ENCODE measurements around the gene BRINP2. TPM values are rescaled to one million over a fixed set of nuclear protein-coding genes. Genes with fewer than 3 reads are reported as not detected.

Gene BRINP2
- total and polyA plus RNA-seq, 4 donors = 0.05 to 0.75 (median 0.36) TPM

DNA sequence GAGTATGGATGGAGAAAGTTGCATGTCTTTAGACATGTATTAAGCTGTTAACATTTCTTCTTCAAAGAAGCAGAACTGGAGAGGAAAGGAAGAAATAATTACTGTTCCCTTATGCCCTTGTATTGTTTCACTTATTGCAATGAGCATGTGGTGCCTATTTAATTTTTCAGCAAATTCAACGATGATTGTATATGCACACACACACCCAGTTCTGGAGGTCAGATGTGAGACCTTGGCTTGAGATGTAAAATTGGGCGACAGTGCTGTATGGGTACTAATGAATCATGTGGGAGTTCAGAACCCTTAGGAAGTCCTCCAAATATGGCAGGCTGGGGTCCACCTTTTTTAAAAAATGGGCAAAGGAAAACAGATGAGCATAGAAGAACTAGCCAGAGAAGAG is 27.5 kb downstream of the BRINP2 start:
- TF ChIP-seq, protein P1, sequence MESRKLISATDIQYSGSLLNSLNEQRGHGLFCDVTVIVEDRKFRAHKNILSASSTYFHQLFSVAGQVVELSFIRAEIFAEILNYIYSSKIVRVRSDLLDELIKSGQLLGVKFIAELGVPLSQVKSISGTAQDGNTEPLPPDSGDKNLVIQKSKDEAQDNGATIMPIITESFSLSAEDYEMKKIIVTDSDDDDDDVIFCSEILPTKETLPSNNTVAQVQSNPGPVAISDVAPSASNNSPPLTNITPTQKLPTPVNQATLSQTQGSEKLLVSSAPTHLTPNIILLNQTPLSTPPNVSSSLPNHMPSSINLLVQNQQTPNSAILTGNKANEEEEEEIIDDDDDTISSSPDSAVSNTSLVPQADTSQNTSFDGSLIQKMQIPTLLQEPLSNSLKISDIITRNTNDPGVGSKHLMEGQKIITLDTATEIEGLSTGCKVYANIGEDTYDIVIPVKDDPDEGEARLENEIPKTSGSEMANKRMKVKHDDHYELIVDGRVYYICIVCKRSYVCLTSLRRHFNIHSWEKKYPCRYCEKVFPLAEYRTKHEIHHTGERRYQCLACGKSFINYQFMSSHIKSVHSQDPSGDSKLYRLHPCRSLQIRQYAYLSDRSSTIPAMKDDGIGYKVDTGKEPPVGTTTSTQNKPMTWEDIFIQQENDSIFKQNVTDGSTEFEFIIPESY (IDR thresholded peaks at IDR 0.05) = no peak
- no peak for TF ChIP-seq TAF1 (conservative IDR thresholded peaks at IDR 0.05)
- 96% methylated on average over 2 of the region's 2 CpGs for whole genome bisulfite sequencing
- no peaks in the 10 kb centered on the region for H3K36me3 ChIP-seq (ENCODE audit: control insufficient read depth in 4 of 4, insufficient read depth in 3 of 4, low read depth in 1 of 4, low read length in 3 of 4)

DNA sequence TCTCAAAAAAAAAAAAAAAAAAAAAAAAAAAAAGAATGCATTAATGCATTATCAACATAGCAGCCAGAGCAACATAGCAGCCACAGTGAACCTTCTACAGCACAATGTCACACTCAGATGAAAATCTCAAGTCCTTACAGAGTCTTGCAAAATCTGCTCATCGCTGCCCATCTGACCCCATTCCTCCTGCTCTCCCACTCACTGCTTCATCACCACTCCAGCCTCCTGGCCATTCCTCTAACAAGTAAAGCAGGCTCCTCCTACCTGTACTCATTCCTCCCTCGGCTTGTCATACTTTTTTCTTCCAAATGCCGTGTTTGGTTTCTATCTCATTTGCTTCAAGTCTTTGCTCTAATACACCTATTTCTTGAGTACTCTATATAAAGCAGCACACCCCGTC is 29.5 kb downstream of the BRINP2 start:
- no peaks in the 10 kb centered on the region for H3K36me3 ChIP-seq (ENCODE audit: control insufficient read depth in 4 of 4, insufficient read depth in 3 of 4, low read depth in 1 of 4, low read length in 3 of 4)
- no peak for TF ChIP-seq SP1 (IDR thresholded peaks at IDR 0.05)
- TF ChIP-seq, protein P2, sequence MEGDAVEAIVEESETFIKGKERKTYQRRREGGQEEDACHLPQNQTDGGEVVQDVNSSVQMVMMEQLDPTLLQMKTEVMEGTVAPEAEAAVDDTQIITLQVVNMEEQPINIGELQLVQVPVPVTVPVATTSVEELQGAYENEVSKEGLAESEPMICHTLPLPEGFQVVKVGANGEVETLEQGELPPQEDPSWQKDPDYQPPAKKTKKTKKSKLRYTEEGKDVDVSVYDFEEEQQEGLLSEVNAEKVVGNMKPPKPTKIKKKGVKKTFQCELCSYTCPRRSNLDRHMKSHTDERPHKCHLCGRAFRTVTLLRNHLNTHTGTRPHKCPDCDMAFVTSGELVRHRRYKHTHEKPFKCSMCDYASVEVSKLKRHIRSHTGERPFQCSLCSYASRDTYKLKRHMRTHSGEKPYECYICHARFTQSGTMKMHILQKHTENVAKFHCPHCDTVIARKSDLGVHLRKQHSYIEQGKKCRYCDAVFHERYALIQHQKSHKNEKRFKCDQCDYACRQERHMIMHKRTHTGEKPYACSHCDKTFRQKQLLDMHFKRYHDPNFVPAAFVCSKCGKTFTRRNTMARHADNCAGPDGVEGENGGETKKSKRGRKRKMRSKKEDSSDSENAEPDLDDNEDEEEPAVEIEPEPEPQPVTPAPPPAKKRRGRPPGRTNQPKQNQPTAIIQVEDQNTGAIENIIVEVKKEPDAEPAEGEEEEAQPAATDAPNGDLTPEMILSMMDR (IDR thresholded peaks at IDR 0.05; ENCODE audit: low read depth, low read length, missing input control) = no peak
- no peak for TF ChIP-seq REST (IDR thresholded peaks at IDR 0.05)
- no peak for TF ChIP-seq GABPA (IDR thresholded peaks at IDR 0.05 in 1 of 2, conservative IDR thresholded peaks at IDR 0.05 in 1 of 2)
- no peak for TF ChIP-seq EGR1 (IDR thresholded peaks at IDR 0.05; ENCODE audit: low read depth in 2 of 2)
- no peak for TF ChIP-seq MAX (IDR thresholded peaks at IDR 0.05)
- TF ChIP-seq, protein P1 (IDR thresholded peaks at IDR 0.05) = no peak
- no peak overlapping the region for H3K9ac ChIP-seq (ENCODE audit: low read depth in 1 of 2, low read length in 2 of 2)
- no peaks in the 10 kb centered on the region for H3K9me3 ChIP-seq (ENCODE audit: control insufficient read depth in 4 of 4, low read length in 3 of 4)
- 85% methylated on average over 4 of the region's 4 CpGs for WGBS
- no peak overlapping the region for H3K4me3 ChIP-seq (ENCODE audit: low read depth in 1 of 3, low read length in 3 of 3)
- DNase-seq (ENCODE audit: low spot score) = no peak
- H3K27ac ChIP-seq (ENCODE audit: low read depth in 1 of 2, low read length in 2 of 2) = no peak overlapping the region
- no peaks in the 10 kb centered on the region for H3K27me3 ChIP-seq (ENCODE audit: control insufficient read depth in 4 of 4, insufficient read depth in 4 of 4, low read length in 3 of 4)
- no peaks in the 10 kb centered on the region for H3K4me1 ChIP-seq (ENCODE audit: control insufficient read depth in 4 of 4, insufficient read depth in 4 of 4, low read length in 3 of 4)

More for the DNA sequence above, 27.5 kb downstream of the BRINP2 start:
- Histone ChIP-seq H3K27ac (ENCODE audit: low read depth in 1 of 2, low read length in 2 of 2) (no peak overlapping the region), H3K4me3 (ENCODE audit: low read depth in 1 of 3, low read length in 3 of 3) (no peak overlapping the region), H3K27me3 (ENCODE audit: control insufficient read depth in 4 of 4, insufficient read depth in 4 of 4, low read length in 3 of 4) (no peaks in the 10 kb centered on the region), H3K4me1 (ENCODE audit: control insufficient read depth in 4 of 4, insufficient read depth in 4 of 4, low read length in 3 of 4) (no peaks in the 10 kb centered on the region), H3K9ac (ENCODE audit: low read depth in 1 of 2, low read length in 2 of 2) (no peak overlapping the region), H3K9me3 (ENCODE audit: control insufficient read depth in 4 of 4, low read length in 3 of 4) (no peaks in the 10 kb centered on the region)
- DNase-seq (ENCODE audit: low spot score) = no peak
